Measurements from ENCODE around the gene TECRL.

TECRL gene

DNA sequence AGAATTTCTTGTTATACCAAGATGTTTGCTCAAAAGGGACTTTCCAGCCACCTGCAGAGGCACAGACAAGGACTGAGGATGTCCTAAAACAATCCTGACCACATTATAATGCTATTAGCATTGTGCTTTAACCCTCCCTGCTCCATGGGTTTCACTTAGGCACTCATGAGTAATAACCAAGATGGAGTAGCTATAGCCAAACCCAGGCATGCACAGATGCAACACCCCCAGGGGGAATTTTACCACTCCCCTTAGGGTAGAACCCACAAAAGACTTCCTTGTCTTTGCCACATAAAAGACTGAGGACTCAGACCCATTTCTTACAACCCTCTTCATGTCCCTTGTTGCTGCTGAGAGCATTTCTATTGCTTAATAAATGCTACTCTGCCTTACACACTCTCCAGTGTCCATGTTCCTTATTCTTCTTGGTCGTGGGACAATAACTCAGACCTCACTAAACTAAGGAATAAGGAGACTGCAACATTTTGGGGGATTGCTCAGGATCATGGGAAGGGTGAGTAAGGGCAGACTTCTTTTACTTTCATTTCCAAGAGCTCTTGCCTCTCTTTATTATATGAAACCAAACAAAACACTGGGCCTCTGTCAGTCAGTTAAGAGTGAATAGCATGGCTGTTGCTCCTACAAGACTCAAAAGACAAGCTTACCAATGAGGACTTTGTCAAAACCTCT, 103.5 kb downstream of the TECRL start:
- TF ChIP-seq, protein P1, sequence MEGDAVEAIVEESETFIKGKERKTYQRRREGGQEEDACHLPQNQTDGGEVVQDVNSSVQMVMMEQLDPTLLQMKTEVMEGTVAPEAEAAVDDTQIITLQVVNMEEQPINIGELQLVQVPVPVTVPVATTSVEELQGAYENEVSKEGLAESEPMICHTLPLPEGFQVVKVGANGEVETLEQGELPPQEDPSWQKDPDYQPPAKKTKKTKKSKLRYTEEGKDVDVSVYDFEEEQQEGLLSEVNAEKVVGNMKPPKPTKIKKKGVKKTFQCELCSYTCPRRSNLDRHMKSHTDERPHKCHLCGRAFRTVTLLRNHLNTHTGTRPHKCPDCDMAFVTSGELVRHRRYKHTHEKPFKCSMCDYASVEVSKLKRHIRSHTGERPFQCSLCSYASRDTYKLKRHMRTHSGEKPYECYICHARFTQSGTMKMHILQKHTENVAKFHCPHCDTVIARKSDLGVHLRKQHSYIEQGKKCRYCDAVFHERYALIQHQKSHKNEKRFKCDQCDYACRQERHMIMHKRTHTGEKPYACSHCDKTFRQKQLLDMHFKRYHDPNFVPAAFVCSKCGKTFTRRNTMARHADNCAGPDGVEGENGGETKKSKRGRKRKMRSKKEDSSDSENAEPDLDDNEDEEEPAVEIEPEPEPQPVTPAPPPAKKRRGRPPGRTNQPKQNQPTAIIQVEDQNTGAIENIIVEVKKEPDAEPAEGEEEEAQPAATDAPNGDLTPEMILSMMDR (IDR thresholded peaks at IDR 0.05; ENCODE audit: low read depth, low read length, missing control alignments), result no peak
- in situ Hi-C loops (cut with HindIII; ENCODE audit: low sequenced_read_pairs), result no loop called here
- DNase-seq (ENCODE audit: low read depth), result no peak
- no peak overlapping the region for H3K4me3 ChIP-seq (ENCODE audit: low read depth, low read length)

DNA sequence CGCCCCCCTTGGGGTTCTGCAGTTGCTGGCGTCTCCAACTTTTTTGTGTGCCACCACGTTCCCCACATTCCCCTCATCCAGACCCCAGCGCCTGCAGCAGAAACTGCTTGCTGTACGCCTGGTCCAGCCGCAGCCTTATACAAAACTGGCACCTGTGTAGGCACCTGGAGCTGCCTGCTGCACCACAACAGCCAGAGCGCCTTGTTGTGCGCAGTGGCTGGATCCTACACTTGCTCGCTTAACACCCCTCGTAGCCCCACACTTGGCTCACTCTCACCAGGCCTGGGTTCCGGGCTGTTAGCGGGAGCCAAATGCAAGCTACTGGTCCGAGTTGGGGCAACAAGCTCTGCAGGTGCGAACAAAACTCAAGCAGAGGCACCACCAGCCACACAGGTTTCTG, 136.8 kb downstream of the TECRL start:
- in situ Hi-C loops (cut with HindIII; ENCODE audit: low sequenced_read_pairs), result no loop called here
- TF ChIP-seq, protein P1 (IDR thresholded peaks at IDR 0.05; ENCODE audit: low read depth, low read length, missing control alignments), result no peak
- H3K4me3 ChIP-seq (ENCODE audit: low read depth, low read length), result no peak overlapping the region
- no peak for DNase-seq (ENCODE audit: low read depth)

DNA sequence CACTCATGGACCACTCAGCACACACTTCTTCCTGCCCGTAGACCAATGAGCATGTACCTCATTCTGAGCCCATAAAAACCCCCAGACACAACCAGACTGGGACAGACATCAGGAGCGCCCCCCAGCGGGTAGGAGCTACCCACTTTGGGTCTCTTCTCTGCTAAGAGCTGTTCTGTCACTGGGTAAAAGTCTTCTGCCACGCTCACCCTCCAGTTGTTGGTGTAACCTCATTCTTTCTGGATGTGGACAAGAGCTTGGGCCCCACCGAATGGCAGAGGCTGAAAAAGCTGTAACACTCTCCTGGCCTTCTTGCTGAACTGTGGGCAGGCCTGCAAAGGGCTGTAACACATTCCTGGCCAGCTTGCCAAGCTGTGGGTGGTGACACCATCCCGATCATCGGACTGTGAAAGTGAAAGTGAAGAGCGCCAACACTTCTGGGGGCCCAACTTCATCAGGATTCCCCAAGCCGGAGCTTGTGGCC, 137.6 kb downstream of the TECRL start:
- in situ Hi-C loops (cut with HindIII; ENCODE audit: low sequenced_read_pairs), result no loop called here
- TF ChIP-seq, protein P1 (IDR thresholded peaks at IDR 0.05; ENCODE audit: low read depth, low read length, missing control alignments), result no peak
- DNase-seq (ENCODE audit: low read depth), result peak; percentile 0
- no peak overlapping the region for H3K4me3 ChIP-seq (ENCODE audit: low read depth, low read length)

DNA sequence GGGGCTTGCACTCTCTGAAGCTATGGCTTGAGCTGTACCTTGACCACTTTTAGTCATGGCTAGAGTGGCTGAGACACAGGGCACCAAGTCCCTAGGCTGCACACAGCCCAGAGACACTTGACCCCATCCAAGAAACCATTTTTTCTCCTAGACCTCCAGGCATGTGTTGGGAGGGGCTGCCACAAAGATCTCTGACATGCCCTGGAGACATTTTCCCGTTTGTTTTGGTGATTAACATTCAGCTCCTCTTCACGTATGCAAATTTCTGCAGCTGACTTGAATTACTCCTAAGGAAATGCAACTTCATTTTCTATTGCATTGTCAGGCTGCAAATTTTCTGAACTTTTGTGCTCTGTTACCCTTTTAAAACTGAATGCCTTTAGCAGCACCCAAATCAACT, 142.6 kb downstream of the TECRL start:
- TF ChIP-seq, protein P1 (IDR thresholded peaks at IDR 0.05; ENCODE audit: low read depth, low read length, missing control alignments), result no peak
- H3K4me3 ChIP-seq (ENCODE audit: low read depth, low read length), result no peak overlapping the region
- in situ Hi-C loops (cut with HindIII; ENCODE audit: low sequenced_read_pairs), result no loop called here
- no peak for DNase-seq (ENCODE audit: low read depth)

DNA sequence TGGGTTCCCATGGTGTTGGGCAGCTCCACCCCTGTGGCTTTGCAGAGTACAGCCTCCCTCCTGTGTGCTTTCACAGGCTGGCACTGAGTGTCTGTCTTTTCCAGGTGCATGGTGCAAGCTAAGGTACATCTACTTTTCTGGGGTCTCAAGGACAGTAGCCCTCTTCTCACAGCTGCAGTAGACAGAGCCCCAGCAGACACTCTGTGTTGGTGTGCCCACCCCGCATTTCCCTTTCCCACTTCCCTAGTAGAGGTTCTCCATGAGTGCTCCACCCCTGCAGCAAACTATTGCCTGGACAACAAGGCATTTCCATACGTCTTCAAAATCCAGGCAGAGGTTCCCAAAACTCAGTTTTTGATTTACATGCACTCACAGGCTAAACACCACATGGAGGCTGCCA, 143.0 kb downstream of the TECRL start:
- in situ Hi-C loops (cut with HindIII; ENCODE audit: low sequenced_read_pairs), result no loop called here
- H3K4me3 ChIP-seq (ENCODE audit: low read depth, low read length), result no peak overlapping the region
- no peak for DNase-seq (ENCODE audit: low read depth)
- TF ChIP-seq, protein P1 (IDR thresholded peaks at IDR 0.05; ENCODE audit: low read depth, low read length, missing control alignments), result no peak

DNA sequence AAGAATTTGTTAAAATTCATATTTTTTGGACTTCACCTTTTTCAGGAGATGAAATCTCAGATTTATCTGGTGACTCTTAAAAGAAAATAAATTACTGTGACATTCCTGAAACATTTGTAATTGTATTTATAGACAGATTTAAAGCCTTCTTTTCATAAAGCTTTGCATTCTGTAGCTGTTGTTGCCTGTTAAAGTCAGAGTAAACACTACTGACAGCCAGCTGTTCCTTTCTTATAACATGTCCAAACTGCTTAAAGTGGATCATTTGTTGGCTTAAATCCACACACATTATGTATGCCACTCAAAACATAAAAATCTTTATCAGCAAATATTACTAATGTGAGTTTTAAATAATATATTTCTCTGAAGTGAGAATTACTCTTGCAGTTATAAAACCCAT, 157.5 kb downstream of the TECRL start:
- DNase-seq (ENCODE audit: low read depth), result no peak
- H3K4me3 ChIP-seq (ENCODE audit: low read depth, low read length), result no peak overlapping the region
- TF ChIP-seq, protein P1 (IDR thresholded peaks at IDR 0.05; ENCODE audit: low read depth, low read length, missing control alignments), result no peak
- in situ Hi-C loops (cut with HindIII; ENCODE audit: low sequenced_read_pairs), result loop anchor here (5.0 kb wide), 1 partner anchor 49 kb away; no protein-coding TSS in a partner anchor
